Putamen (tissue), 1 donor: ENCODE results near the gene TAS2R31.
"Not testable (repeated sequence)": the region's sequence is repeated elsewhere in the genome, so short reads cannot be mapped to it uniquely, and the experiment has no call there.

Source experiments
- DNase-seq: peaks from one replicate; pipeline ENCODE4 v3.0.0-alpha.2; 2016; ENCODE audit warnings: low spot score

TAS2R31 gene, protein sequence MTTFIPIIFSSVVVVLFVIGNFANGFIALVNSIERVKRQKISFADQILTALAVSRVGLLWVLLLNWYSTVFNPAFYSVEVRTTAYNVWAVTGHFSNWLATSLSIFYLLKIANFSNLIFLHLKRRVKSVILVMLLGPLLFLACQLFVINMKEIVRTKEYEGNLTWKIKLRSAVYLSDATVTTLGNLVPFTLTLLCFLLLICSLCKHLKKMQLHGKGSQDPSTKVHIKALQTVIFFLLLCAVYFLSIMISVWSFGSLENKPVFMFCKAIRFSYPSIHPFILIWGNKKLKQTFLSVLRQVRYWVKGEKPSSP

DNA sequence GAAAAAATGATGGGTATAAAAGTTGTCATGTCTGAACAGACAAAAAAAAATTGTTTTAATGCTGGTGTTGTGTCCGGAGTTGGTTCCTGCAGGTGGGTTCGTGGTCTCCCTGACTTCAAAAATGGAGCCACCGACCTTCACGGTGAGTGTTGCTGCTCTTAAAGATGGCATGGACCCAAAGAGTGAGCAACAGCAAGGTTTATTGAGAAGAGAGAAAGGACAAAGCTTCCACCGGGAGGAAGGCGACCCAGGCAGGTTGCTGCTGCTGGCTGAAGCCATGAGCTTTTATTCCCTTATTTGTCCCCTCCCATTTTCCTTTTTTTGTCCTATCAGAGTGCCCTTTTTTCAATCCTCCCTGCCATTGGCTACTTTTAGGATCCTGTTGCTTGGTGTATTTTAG is at the start of gene TAS2R31:
TSS of gene TAS2R31 (minus strand) at position 101 of the 400 bp plus-strand sequence. CDS start at position 29, 72 bp downstream.
- no peak for DNase-seq

GRCh38 chr12:11078246-11078645 is 47.0 kb upstream of the TAS2R31 start:
- no peak for DNase-seq

- DNase-seq = no peak
Observed at GRCh38 chr12:11075642-11076041, 44.4 kb upstream of the TAS2R31 start.

GRCh38 chr12:11071414-11071813 is 40.2 kb upstream of the TAS2R31 start:
- no peak for DNase-seq

DNA sequence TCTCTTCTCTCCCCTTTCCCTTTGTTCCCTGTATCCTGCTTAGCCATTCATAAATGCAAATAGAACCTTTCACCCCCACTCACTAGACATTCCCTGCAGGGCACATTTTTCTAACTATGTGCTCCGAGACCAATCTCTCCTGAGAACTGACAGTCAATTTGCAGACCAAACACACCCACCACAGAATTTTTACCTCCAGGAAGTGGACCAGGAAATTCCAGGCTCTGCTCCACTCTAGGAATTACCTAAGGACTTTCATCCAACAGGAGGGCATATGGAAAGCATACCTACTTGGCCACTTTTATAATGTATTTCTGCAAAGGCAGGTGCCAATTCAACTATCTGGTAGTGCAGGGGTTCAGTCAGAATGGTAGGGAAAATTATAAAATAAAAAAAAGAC is 39.8 kb upstream of the TAS2R31 start:
- DNase-seq = no peak

GRCh38 chr12:11069854-11070365 is 38.7 kb upstream of the TAS2R31 start:
- DNase-seq = no peak

GRCh38 chr12:11067514-11067913 is 36.3 kb upstream of the TAS2R31 start:
- DNase-seq = no peak

DNA sequence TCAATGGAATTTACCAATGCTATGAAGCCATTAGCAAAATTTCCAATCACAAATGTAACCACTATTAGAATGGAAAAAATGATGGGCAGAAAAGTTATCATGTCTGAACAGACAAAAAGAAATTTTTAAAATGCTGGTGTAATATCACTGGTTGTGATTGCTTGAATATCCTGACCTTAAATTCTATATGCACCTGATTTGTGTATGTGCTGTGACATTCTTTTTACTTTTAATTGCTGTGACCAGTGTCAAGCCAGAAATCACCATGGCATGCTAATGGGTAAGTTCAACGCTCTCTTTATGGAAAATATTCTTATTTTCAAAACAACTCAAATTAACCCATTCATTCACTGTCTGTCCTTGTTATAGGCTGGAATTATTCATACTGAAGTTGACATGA is 31.0 kb upstream of the TAS2R31 start, which contains the start of gene TAS2R46:
TSS of gene TAS2R46 (minus strand) at position 101 of the 400 bp plus-strand sequence. CDS start at position 101, 0 bp downstream.
- DNase-seq = not testable (repeated sequence)

- no peak for DNase-seq
Observed at GRCh38 chr12:11059784-11060183, 28.6 kb upstream of the TAS2R31 start.

GRCh38 chr12:11059041-11059440 is 27.8 kb upstream of the TAS2R31 start:
- no peak for DNase-seq

DNA sequence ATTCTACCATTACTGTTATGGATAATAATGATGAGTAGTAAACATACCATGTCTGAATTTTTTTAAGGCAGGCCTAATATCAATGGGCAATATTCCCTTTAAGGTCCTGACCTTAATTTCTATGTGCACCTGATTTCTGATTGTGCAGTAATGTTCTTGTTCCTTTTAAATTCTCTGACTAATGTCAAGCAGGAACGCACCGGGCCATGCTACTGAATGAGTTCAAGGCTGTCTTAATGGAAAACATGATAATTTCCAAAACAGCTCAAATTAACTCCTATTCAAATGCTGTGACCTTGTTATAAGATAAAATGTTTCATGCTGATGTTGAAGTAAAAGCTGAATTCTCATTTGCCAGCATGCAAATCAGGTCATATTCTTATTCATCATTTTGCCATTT is 24.1 kb upstream of the TAS2R31 start:
- DNase-seq = no peak

GRCh38 chr12:11049806-11050531 is 18.8 kb upstream of the TAS2R31 start:
- DNase-seq = not testable (repeated sequence)

GRCh38 chr12:11041366-11041765 is 10.2 kb upstream of the TAS2R31 start:
- not testable (repeated sequence) for DNase-seq

DNA sequence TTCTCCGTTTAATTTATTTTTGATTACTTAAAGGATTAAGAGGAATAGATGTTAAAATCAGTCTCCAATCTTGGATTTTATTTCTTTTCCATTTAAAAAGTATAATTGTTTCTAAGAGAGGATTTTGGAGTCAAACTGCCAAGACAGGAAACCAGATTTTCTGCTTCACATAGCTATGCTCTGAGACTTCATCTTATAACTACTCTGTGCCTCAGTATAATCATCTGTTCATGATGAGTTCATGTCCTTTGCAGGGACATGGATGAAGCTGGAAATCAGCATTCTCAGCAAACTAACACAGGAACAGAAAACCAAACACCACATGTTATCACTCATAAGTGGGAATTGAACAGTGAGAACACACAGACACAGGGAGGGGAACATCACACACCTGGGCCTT is 9.0 kb upstream of the TAS2R31 start:
- no peak for DNase-seq

DNA sequence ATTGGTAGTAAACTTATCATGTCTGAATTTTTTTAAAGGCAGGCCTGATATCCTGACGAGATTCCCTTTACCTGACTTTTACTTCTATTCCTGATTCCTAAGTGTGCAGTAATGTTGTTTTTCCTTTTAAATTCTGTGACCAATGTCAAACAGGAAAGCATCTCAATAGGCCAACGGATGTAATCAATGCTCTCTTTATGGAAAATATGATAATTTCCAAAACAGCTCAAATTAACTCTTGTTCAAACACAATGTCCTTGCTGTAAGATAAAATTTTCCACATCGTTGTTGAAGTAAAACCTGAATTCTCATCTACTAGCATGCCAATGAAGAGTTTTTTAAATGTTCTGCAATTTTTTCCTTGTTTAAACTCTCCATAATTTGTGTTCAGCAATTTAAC is 8.0 kb upstream of the TAS2R31 start:
- no peak for DNase-seq

DNA sequence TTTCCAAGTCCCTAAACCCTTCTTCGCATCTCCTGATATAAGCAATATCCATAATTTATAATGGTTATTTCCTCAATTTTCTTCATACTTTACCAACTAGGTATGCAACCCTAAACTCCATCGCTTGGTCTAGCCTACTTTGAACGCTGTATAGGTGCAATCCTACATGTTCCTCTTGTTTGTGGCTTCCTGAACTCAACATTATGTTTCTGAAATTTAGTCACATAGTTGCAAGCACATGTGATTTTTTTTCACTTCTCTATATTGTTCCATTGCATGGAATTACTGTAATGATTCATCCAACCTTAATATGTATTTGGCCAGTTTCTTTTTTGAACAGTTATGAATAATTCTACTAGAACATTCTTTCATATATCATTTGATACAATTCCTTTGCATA is 2.8 kb upstream of the TAS2R31 start:
- DNase-seq = not testable (repeated sequence)

GRCh38 chr12:11026118-11026517 is 5.1 kb downstream of the TAS2R31 start:
- no peak for DNase-seq

GRCh38 chr12:11023387-11023786 is 7.8 kb downstream of the TAS2R31 start:
- no peak for DNase-seq

DNA sequence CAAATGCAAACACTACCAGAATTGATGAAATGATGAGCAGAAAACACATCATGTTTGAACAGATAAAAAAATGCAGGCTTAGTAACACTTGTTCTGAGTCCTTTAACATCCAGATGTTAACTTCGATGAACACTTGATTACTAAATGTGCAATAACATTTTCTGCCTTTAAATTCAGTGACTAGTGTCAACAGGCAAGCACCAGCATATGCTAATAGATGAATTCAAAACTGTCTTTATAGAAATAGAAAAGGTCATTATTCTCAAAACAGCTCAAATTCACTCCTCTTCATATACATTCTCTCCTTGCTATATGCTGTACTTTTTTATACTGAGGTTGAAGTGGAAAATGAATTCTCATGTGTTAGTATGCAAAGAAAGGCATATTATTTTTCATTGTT is 8.7 kb downstream of the TAS2R31 start, which contains the start of gene TAS2R19:
TSS of gene TAS2R19 (minus strand) at position 101 of the 400 bp plus-strand sequence. CDS start at position 52, 49 bp downstream.
- DNase-seq = no peak

- peak; percentile 70 for DNase-seq
Observed at GRCh38 chr12:11016937-11017336, 14.3 kb downstream of the TAS2R31 start.

GRCh38 chr12:11015775-11016430 is 15.3 kb downstream of the TAS2R31 start:
- no peak for DNase-seq

- no peak for DNase-seq
Observed at GRCh38 chr12:11014234-11014633, 17.0 kb downstream of the TAS2R31 start.
